ENCODE results near the gene KIAA0513. TPM values are rescaled to one million over a fixed set of nuclear protein-coding genes. Genes with fewer than 3 reads are reported as not detected.

Gene KIAA0513
- total and polyA plus RNA-seq, 2 of the 13 experiments (the other 11 are each of a cell fraction or from before 2014, with no cell fraction given), result 1.8 TPM

DNA sequence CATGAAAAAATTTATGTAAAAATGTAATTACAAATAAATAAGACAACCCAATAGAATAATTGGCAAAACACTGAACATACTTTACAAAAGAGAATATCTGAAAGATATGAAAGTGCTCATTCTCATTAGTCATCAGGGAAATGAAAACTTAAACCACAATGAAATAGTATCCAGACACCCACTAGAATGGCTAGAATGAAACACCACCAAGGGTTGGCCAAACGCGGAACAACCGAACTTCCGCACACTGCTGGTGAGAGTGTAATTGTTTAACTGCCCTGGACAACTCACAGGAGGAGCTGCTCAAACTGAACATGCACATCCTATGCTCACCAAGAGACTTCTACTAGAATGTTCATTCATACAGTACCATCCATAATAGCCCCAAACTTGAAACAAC is 10.4 kb upstream of the KIAA0513 start (continued):
- TF ChIP-seq AHR (CRISPR knock-in tag; IDR thresholded peaks at IDR 0.05) (no peak), ZMYM3 (CRISPR knock-in tag; IDR thresholded peaks at IDR 0.05) (no peak), GPN1 (CRISPR knock-in tag; IDR thresholded peaks at IDR 0.05; ENCODE audit: borderline replicate concordance) (no peak)

DNA sequence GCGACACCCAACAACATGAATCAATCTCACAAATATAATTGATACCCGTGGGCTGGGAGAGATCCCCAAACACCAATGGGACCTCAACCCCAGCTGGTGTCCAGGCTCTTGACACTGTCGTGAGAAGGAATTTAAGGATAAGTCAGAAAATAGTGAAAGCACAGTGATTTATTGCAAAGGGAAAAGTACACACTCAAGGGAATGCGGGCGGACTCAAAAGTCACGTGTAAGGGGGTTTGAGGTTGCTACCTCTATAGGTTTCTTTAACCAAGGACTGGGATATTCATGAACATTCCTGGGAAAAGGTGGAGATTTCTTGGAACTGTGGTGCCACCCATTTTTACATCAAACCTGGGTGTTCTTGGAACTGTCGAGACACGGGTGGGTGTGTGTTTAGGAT is 10.0 kb upstream of the KIAA0513 start:
- intact Hi-C loops (cut with micrococcal nuclease; ENCODE audit: unreplicated experiment), result no loop called here
- Histone ChIP-seq H3K4me1 (ENCODE audit: insufficient read depth, low read length) (peaks cover 35% of the 10 kb centered on the region), H3K36me3 (replicated peaks in 1 of 2; ENCODE audit: control insufficient read depth in 1 of 2, insufficient read depth in 2 of 2, low read length in 2 of 2) (no peaks in the 10 kb centered on the region), H3K79me2 (ENCODE audit: insufficient read depth, low read length) (no peaks in the 10 kb centered on the region), H3K4me3 (replicated peaks in 1 of 3; ENCODE audit: insufficient read depth in 1 of 3, low read depth in 2 of 3, low read length in 3 of 3) (no peak overlapping the region), H3K27me3 (ENCODE audit: control insufficient read depth in 1 of 2, insufficient read depth in 2 of 2, low read length in 2 of 2) (no peaks in the 10 kb centered on the region; a peak in 2 of 5 replicates), H3K9ac (ENCODE audit: insufficient read depth, low read depth, low read length) (no peak overlapping the region), H3K9me3 (ENCODE audit: low read length) (no peaks in the 10 kb centered on the region), H2AFZ (ENCODE audit: low read length) (no peak overlapping the region), H3K27ac (ENCODE audit: extremely low read length, insufficient read depth, low read length) (no peak overlapping the region), H4K20me1 (ENCODE audit: insufficient read depth, low read length) (no peaks in the 10 kb centered on the region), H3K4me2 (ENCODE audit: low read depth, low read length) (no peak overlapping the region)
- FAIRE-seq (no peak), DNase-seq (ENCODE audit: low spot score) (no peak), ATAC-seq (no peak)
- 55% methylated on average over 8 of the region's 8 CpGs for WGBS (ENCODE audit: low lambda C conversion rate)
- in situ Hi-C loops (cut with HindIII; ENCODE audit: extremely low pct_ligation_motif_present, low pct_unique_long_range_greater_than_20kb), result no loop called here
- CTCF ChIA-PET (ENCODE audit: low intra/inter-chr PET ratio, low total read pairs), result no interaction called here
- no TSS peak for BruUV-seq (replicated peaks)
- POLR2A ChIA-PET, result no interaction called here
- TF ChIP-seq ZNF121 (CRISPR knock-in tag; IDR thresholded peaks at IDR 0.05) (no peak), NCOA2 (CRISPR knock-in tag; IDR thresholded peaks at IDR 0.05) (no peak), MEF2D (CRISPR knock-in tag; IDR thresholded peaks at IDR 0.05) (no peak), RFXAP (CRISPR knock-in tag; IDR thresholded peaks at IDR 0.05; ENCODE audit: borderline replicate concordance) (no peak), FLYWCH1 (CRISPR knock-in tag; IDR thresholded peaks at IDR 0.05) (no peak), POLR2AphosphoS2 (IDR thresholded peaks at IDR 0.05; ENCODE audit: low read depth, low read length) (no peak), KLF9 (CRISPR knock-in tag; IDR thresholded peaks at IDR 0.05; ENCODE audit: low read depth) (no peak), AHR (CRISPR knock-in tag; IDR thresholded peaks at IDR 0.05) (no peak)
- TF ChIP-seq, protein P1, sequence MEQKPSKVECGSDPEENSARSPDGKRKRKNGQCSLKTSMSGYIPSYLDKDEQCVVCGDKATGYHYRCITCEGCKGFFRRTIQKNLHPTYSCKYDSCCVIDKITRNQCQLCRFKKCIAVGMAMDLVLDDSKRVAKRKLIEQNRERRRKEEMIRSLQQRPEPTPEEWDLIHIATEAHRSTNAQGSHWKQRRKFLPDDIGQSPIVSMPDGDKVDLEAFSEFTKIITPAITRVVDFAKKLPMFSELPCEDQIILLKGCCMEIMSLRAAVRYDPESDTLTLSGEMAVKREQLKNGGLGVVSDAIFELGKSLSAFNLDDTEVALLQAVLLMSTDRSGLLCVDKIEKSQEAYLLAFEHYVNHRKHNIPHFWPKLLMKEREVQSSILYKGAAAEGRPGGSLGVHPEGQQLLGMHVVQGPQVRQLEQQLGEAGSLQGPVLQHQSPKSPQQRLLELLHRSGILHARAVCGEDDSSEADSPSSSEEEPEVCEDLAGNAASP (CRISPR knock-in tag; IDR thresholded peaks at IDR 0.05; ENCODE audit: borderline replicate concordance), result no peak
- TF ChIP-seq, protein P2, sequence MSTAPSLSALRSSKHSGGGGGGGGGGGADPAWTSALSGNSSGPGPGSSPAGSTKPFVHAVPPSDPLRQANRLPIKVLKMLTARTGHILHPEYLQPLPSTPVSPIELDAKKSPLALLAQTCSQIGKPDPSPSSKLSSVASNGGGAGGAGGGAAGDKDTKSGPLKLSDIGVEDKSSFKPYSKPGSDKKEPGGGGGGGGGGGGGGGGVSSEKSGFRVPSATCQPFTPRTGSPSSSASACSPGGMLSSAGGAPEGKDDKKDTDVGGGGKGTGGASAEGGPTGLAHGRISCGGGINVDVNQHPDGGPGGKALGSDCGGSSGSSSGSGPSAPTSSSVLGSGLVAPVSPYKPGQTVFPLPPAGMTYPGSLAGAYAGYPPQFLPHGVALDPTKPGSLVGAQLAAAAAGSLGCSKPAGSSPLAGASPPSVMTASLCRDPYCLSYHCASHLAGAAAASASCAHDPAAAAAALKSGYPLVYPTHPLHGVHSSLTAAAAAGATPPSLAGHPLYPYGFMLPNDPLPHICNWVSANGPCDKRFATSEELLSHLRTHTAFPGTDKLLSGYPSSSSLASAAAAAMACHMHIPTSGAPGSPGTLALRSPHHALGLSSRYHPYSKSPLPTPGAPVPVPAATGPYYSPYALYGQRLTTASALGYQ (CRISPR knock-in tag; IDR thresholded peaks at IDR 0.05), result no peak
- TF ChIP-seq, protein P3, sequence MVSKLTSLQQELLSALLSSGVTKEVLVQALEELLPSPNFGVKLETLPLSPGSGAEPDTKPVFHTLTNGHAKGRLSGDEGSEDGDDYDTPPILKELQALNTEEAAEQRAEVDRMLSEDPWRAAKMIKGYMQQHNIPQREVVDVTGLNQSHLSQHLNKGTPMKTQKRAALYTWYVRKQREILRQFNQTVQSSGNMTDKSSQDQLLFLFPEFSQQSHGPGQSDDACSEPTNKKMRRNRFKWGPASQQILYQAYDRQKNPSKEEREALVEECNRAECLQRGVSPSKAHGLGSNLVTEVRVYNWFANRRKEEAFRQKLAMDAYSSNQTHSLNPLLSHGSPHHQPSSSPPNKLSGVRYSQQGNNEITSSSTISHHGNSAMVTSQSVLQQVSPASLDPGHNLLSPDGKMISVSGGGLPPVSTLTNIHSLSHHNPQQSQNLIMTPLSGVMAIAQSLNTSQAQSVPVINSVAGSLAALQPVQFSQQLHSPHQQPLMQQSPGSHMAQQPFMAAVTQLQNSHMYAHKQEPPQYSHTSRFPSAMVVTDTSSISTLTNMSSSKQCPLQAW (CRISPR knock-in tag; IDR thresholded peaks at IDR 0.05), result no peak
- TF ChIP-seq, protein P4, sequence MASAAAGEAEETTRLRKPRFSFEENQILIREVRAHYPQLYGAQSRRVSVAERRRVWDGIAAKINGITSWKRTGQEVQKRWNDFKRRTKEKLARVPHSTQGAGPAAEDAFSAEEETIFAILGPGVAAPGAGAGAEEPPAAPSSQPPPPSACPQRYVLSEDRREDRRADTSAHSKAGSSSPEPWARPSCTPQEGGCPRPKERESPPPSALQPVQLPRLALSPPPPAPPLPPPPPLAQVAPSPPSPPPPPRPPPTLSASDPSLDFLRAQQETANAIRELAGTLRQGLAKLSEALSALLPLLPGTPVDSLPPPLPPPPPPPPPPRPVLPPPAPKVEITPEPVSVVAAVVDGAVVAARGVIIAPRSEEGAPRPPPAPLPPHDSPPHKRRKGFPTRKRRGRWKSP (CRISPR knock-in tag; IDR thresholded peaks at IDR 0.05), result no peak
- TF ChIP-seq, protein P5, sequence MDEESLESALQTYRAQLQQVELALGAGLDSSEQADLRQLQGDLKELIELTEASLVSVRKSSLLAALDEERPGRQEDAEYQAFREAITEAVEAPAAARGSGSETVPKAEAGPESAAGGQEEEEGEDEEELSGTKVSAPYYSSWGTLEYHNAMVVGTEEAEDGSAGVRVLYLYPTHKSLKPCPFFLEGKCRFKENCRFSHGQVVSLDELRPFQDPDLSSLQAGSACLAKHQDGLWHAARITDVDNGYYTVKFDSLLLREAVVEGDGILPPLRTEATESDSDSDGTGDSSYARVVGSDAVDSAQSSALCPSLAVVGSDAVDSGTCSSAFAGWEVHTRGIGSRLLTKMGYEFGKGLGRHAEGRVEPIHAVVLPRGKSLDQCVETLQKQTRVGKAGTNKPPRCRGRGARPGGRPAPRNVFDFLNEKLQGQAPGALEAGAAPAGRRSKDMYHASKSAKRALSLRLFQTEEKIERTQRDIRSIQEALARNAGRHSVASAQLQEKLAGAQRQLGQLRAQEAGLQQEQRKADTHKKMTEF (CRISPR knock-in tag; IDR thresholded peaks at IDR 0.05), result no peak

Measured in HepG2 (cell line).